IPS-18c (cell line): Measurements from ENCODE around the gene PNRC2.

Experiments
- H3K4me3 ChIP-seq: 2 replicates; pipeline ENCODE4 v1.7.0; 2013; ENCODE audit warnings: low read depth, mild to moderate bottlenecking, low read length, moderate library complexity; ENCODE audit not compliant: insufficient read depth
- H3K9me3 ChIP-seq: one replicate; pipeline ENCODE4 v1.6.1; 2013; ENCODE audit warnings: mild to moderate bottlenecking, low read length, moderate library complexity; ENCODE audit not compliant: control insufficient read depth, insufficient read depth

Gene PNRC2, protein sequence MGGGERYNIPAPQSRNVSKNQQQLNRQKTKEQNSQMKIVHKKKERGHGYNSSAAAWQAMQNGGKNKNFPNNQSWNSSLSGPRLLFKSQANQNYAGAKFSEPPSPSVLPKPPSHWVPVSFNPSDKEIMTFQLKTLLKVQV

DNA sequence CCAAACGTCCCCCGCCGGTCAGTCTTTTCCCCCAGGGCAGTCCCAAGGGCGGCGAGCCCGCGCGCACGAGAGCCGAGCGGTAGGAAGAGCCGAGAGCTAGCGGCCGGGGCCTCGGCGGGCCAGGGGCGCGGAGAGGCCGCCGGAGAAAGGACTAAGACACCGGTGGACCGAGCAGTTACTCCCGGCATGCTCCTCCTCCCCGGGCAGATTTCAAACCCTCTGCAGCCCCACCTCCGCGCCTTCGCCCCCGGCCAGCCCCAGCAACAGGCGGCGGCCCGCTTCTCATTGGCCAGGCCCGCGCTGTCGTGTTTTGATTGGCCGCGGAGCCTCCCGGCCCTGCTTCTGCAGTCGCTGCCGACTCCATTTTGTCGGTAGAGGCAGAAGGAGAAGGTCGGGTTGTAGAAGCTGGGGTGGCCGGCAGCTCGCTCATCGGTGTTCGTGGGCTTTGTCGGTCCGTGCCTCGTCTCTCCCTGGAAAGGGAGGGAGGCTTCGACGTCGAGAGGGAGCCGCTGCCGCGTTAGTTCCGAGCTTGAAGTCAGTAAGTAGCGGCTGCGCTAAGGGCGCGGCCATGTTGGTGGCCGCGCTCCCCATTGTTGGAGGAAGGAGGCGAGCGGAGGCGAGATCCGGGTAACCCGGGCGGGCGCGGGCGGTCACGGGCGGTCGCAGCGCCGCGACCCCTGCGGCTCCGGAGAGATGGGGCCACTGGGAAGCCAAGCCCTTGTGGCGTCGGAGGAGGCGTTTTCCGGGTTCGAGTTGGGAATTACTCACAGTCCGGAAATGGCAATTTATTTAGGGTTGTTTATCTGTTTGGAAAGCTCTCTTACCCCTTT lies at the start of gene PNRC2:
Gene PNRC2 (plus strand): TSS at position 368 of the 830 bp plus-strand sequence. CDS start 1,630 bp downstream, outside the sequence.
- no peaks in the 10 kb centered on the region for H3K9me3 ChIP-seq
- peak within 1 kb of the TSS; percentile 61 for H3K4me3 ChIP-seq

DNA sequence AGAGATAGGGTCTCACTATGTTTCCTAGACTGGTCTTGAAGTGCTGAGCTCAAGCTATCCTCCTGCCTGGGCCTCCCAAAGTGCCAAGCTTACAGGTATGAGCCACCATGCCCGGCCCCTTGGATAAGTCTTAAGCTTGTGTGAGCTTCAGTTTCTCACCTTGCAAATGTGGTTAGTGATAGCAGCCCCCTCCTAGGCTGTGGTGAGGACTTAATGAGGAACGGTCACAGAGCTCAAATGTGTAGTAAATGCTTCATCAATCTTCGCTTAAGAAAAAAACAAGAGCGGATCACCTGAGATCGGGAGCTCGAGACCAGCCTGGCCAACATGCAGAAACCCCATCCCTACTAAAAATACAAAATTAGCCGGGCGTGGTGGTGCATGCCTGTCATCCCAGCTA lies 49.5 kb upstream of the PNRC2 start:
- H3K4me3 ChIP-seq = no peak overlapping the region
- no peaks in the 10 kb centered on the region for H3K9me3 ChIP-seq

DNA sequence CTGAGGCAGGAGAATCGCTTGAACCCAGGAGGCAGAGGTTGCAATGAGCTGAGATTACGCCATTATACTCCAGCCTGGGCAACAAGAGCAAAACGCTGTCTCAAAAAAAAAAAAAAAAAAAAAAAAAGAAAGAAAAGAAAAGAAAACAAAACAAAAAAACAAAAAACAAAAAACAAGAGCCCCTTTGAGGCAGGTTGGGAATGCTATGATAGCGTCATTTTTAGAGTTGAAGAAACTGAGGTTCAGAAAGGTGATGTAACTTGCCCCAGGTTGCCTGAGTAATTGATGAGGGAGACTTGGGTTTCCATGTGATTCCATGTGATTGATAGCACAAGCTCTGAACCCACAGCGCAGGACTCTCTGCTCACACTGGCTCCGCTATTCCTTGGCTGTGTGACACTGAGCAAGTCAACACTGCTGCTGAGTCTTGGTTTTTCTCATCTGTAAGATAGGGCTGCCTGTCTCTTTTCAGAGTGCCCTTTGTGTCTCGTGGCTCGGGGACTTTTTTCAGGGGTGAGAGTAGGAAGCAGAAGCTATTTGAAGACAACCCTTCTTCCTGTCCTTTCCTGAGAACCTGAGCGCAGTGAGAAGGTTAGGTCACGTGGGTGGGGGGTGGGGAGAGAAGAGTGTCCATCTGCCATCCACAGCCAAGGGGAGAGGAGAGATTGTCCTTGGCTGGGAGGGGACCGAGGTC lies 48.9 kb upstream of the PNRC2 start:
- H3K4me3 ChIP-seq = no peak overlapping the region
- H3K9me3 ChIP-seq = no peaks in the 10 kb centered on the region

DNA sequence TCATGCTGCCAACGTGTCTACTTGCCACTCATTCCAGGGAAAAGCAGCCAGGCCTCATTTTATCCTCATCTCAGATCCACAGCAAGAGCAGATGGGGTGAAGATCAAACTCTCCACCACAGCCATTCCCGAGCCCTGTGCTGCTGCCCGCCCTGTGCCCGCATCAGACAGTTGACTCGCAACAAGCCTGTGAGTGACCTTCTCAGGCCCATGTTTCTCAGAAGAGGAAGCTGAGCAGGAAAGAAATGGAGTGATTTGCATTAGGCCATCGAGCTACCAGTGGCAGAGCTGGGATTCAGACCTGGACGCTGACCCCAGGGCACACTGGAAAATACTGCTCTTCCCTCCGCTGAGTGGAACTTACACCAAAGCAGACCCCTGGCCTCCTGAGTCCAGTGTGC lies 47.7 kb upstream of the PNRC2 start:
- Histone ChIP-seq H3K9me3 (no peaks in the 10 kb centered on the region), H3K4me3 (no peak overlapping the region)

DNA sequence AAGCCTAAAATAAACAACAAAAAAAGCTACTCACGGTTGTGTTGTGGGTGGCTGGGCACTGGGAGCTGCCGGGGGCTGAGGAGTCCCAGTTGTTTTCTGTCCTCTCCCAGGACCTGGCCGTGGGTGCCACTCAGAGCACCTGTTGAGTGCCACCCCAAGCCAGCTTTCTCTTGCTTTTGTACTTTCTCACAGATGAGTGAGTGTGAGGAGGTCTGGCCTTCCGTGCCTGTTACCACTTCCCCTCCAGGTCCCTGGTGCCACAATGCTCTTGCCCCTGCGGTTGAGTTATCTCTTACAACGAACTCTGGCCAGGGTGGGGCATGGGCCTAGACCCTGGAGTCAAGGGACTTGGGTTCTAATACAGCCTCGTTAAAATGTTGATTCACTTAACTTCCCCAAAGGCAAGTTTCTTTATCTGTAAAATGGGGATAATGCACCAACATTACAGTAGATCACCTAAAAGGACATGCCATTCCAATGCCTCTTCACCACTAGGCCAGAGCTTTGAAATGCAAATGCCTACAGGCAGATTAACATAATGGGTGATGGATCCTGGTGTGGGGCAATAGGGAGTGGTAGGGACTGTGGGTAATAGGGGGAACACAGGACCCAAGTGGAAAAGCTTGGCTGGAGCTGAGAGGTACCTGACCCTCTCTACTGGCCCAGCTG lies 46.3 kb upstream of the PNRC2 start, which contains the start of gene CNR2:
Gene CNR2 (minus strand): TSS at position 151 of the 669 bp plus-strand sequence. CDS start 37,745 bp downstream, outside the sequence.
- Histone ChIP-seq H3K4me3 (no peak within 1 kb of the TSS), H3K9me3 (no peaks in the 10 kb centered on the region)

DNA sequence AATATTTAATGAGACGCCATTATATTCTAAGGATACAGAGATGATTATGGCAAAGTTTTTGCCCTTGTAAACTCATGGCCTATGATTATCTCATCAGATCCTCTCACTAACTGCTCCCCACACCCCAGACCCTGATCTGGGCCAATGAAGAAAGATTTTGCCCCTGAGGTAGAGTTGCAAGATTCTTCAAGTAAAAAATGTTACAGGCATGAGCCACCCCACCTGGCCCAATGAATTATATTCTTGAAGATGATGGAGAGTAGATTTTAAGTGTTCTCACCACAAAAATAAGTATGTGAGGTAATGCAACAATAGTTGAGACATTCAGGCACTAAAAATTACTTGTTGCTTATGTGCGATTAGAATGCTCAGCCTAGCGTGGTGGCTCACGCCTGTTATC lies 44.7 kb upstream of the PNRC2 start:
- H3K4me3 ChIP-seq = no peak overlapping the region
- no peaks in the 10 kb centered on the region for H3K9me3 ChIP-seq

DNA sequence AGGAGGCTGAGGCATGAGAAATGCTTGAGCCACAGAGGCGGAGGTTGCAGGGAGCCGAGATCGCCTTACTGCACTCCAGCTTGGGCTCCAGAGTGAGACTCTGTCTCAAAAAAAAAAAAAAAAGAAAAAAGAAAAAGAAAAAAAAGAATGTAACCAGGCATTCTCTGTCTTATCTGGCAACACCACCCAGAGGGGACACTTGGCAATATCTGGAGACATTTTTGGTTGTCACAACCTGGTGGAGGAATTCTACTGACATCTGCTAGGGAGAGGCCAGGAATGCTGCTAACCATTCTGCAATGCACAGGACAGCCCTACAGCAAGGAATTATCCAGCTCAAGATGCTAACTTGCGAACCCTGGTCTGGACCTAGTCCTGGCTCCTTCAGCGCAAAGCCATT lies 44.2 kb upstream of the PNRC2 start:
- Histone ChIP-seq H3K4me3 (no peak overlapping the region), H3K9me3 (no peaks in the 10 kb centered on the region)

DNA sequence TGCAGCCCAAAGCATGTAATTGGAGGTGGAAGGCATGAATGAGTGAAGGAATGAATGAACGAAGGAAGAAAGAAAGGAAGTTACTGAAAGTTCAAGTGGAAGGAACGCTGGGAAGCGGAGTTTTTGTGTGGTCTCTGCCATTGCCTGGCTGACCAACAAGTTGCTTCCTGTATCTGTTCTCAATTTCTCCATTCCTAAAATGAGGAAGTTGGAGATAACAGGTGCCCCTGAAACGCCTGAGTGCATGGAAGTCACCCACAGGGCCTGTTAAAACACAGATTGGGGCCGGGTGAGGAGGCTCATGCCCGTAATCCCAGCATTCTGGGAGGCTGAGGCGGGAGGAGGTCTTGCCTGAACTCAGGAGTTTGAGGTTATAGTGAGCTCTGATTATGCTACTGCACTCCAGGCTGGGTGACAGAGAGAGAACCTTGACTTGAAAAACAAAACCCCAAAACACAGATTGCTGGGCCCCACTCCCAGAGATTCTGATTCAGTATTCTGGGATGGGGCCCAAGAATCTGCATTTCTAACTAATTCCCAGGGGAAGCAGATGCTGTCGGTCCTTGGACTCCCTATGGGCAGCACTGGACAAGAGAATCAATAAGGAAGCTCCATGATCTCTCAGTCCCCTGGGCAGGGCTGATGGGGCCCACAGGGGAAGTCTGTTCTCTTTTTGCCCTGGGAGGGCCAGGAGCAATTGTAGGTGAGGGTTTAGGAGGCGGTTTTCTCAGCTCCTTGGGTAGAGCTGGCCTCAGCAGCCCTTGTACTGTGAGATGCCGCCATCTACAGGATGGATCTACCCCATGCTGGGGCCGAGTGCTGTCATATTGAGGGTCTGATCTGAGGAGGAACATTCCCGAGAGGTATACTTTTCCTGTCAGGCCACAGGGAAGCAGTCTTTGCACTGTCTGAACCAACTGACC lies 43.2 kb upstream of the PNRC2 start:
- Histone ChIP-seq H3K4me3 (no peak overlapping the region), H3K9me3 (no peaks in the 10 kb centered on the region)

DNA sequence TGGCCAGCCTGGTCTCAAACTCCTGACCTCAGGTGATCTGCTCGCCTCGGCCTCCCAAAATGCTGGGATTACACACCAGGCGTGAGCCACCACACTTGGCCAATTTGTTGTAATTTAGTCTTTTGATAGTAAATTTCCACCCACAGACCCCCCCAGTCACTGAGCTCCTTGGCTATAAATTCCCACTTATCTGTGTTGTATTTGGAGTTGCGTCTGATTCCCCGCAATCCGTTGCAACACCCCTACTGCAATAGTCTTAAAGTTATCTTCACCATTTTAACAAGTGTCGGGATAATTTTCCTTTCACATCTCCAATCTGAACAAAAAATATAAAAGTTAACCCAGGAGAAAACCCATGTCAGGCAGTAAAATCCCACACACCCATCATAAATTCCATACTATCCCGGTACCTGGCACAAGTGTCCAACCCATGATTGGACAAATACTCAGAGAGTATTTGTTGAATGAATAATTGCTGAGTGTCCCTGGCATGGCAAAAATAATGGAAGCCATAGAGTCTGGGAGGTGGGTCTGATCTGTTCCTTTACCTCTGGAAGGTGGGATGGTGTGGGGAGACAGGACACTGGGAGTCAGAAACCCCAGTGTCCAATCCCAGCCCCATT lies 37.2 kb upstream of the PNRC2 start:
- Histone ChIP-seq H3K4me3 (no peak overlapping the region), H3K9me3 (peaks cover 3% of the 10 kb centered on the region)

DNA sequence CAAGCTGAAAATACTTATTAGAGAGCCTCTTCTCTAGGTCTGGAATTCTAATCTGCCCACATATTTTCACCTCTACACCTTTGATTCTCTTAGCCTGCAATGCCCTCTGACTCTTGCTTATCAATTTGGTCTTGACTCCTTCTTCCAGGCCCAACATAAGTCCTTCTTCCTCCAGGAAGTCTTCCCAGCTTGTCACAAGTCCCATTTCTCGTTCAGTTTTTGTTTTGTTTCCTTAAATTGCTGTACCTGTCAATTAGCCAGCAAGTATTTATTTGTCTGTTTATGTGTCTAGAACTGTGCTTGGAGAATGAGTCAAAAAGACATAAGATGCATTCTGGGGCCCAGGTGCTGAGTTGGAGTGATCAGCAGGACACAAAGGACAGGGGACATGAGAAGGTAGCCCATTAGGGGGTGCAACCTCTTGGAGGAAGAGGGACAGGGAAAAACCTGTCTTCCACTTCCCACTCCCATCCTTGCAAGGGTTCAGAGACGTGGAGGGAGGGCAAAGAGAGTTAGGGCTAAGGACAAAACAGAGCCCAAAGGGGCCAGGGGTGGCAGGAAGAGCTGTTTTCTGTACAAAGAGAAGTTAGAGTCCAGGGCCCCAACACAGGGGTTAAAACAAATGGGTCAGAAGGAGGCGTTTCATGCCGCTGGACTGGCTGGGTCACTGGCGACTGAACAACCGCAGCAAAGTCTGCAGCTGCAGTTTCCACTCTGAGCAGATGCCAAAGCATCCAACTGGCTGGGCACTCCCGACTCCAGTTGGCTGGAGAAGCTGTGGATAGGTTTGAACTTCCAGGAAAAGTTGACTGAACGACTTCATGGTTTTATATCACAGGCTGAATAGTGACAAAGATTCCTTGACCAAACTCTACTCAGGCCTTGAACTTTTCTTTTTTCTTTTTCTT lies 35.8 kb upstream of the PNRC2 start:
- H3K9me3 ChIP-seq = peaks cover 3% of the 10 kb centered on the region
- no peak overlapping the region for H3K4me3 ChIP-seq

DNA sequence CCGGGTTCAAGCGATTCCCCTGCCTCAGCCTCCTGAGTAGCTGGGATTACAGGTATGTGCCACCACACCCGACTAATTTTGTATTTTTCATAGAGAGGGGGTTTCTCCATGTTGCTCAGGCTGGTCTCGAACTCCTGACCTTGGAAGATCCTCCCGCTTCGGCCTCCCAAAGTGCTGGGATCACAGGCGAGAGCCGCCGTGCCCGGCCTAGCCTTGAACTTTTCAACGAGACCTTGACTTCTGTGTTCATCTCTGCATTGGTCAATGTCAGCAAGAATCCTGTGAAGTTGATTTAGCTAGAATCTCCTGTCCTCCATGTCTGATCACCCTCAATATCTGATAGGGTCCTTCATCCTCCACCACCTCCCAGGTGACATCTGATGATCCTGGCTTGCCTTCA lies 35.0 kb upstream of the PNRC2 start:
- H3K9me3 ChIP-seq = peaks cover 3% of the 10 kb centered on the region
- no peak overlapping the region for H3K4me3 ChIP-seq

DNA sequence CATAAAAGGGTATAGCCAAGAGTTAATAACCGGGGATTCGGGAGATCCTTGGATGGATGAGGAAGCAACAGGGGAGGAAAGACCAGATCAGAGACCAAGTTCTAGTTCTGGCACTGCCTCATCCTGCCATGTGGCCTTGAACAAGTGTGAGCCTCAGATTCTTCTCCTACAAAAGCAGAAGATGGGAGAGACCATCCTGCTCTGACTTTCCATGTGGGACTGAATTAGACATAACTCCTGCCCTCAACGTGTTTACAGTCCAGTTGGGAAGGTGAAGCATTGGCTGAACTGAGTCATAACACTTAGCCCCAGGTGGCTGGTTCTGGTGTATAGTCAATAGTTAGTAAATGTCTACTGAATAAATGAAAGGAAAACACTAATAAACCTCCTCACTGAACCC lies 34.3 kb upstream of the PNRC2 start:
- H3K9me3 ChIP-seq = peaks cover 3% of the 10 kb centered on the region
- H3K4me3 ChIP-seq = no peak overlapping the region

DNA sequence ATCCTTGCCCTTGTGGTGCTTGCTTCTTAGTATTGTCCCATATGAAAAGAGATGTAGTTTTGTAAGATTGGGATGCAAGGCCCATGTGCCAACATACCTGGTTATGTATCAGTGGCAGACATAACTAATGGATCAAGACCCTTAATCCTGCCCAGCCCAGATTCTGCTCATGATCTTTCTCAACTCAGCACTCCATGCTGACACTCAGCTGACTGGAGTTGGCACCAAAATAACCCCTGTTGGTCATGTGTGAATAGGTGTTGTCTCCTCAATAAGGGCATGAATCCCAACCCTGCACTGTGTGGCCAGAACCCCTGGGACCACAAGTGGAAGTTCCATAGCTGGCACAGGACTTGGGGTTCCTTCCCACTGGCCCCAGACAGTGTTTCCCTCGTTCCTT lies 32.5 kb upstream of the PNRC2 start:
- Histone ChIP-seq H3K4me3 (no peak overlapping the region), H3K9me3 (peaks cover 3% of the 10 kb centered on the region)

DNA sequence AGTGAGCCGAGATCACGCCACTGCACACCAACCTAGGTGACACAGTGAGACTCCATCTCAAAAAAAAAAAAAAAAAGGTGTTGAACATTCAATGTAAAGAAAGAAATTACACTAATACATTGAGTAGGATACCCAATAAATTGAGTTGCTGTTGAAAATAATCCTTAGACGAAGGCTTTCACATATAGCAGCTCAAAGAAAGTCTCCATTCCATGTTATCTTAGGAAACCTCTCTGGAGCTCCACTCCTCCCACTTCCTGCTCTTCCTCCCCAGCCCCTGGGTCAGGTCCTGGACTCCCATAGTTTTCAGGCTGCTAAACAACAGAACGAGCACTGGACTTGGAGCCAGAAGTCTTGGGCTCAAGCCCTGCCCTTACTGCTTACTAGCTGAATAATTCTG lies 30.8 kb upstream of the PNRC2 start:
- Histone ChIP-seq H3K9me3 (no peaks in the 10 kb centered on the region), H3K4me3 (no peak overlapping the region)

DNA sequence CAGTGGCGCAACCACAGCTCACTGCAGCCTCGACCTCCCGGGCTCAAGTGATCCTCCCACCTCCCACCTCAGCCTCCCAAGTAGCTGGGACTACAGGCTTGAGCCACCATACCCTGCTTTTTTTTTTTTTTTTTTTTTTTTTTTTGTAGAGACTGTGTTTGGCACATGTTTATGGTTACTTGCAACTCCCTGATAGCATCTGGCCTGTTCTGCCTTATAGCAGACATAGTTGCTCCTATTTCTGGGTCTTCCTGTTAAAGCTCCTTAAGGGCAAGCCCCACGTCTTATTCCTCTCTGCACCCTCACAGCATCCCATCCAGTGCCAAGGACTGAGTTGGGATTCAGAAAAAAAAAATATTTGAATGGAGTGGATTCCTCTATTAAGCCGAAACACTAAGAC lies 29.4 kb upstream of the PNRC2 start:
- H3K4me3 ChIP-seq = no peak overlapping the region

More for the DNA sequence above, 29.4 kb upstream of the PNRC2 start:
- no peaks in the 10 kb centered on the region for H3K9me3 ChIP-seq
